ENCODE results near the gene STAC.

STAC gene, protein sequence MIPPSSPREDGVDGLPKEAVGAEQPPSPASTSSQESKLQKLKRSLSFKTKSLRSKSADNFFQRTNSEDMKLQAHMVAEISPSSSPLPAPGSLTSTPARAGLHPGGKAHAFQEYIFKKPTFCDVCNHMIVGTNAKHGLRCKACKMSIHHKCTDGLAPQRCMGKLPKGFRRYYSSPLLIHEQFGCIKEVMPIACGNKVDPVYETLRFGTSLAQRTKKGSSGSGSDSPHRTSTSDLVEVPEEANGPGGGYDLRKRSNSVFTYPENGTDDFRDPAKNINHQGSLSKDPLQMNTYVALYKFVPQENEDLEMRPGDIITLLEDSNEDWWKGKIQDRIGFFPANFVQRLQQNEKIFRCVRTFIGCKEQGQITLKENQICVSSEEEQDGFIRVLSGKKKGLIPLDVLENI

GRCh38 chr3:36380221-36381031, at the start of gene STAC:
Gene STAC (plus strand): TSS chr3:36380504. CDS start chr3:36380644, 140 bp downstream.
- DNase-seq = peak in 1 of 14 donors; percentile 69

- DNase-seq = no peak
Observed at GRCh38 chr3:36332139-36332538, 48.2 kb upstream of the STAC start.

- no peak for DNase-seq
Observed at GRCh38 chr3:36362216-36362615, 18.1 kb upstream of the STAC start.

DNA sequence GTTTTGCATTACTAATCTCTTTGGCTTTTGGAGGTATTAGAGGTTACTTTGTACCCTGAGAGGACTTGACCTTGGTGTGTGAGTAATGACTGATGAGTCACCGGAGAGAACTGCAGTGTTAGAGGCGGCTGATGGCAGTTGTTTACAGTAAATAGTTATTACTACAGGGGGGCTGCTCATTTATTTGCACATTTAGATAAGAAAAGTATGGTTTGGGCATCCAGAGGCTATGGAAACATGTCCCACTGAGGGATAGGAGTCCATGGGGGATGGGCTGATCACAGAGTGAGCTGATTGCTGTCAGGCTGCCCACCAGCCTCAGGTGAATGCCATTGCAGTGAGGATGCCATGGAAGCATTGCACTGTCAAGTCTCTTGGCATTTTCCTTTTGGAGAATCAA, 17.3 kb upstream of the STAC start:
- DNase-seq = no peak

DNA sequence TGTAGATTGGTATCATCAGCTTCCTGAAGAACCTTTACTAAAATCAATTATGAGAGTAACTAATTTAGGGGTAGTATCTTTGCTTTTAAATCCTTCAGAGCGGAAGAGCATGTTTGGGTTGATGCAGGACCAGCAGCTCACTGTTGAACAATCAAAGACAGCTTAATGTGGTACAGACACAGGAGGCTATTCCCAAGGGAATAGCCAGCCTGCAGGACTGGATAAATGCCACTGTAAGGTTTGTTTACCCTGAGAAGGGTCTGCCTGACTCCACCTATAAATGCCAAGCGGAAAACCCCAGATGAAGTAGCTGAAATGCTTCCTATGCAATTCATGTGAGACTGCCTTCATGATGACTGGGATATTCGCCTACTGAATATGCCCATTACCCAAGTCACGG, 16.0 kb upstream of the STAC start:
- DNase-seq = no peak

GRCh38 chr3:36365829-36366228, 14.5 kb upstream of the STAC start:
- DNase-seq = no peak

- DNase-seq = no peak
Observed at GRCh38 chr3:36366308-36366707, 14.0 kb upstream of the STAC start.

GRCh38 chr3:36367912-36368573, 12.3 kb upstream of the STAC start:
- DNase-seq = no peak

GRCh38 chr3:36372534-36372935, 7.8 kb upstream of the STAC start:
- DNase-seq = no peak

DNA sequence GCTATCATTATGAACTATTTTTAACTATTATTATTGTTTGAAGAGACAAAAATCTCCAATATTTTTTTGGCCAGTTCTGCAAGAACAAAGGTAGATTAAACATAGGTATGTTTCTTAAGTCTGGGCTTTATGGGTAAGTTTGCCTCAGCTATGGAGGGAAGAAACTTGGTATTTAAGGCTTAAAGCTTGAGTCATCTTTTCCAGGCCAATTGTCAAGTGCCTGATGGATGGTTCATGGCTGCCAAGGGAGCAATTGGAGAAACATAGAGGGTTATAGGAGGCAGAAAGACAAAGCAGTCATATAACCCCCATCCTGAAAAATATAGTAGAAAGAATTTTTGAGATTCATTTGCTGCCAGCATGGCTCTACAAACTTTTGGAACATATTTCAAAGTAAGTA, 7.2 kb upstream of the STAC start:
- DNase-seq = no peak

DNA sequence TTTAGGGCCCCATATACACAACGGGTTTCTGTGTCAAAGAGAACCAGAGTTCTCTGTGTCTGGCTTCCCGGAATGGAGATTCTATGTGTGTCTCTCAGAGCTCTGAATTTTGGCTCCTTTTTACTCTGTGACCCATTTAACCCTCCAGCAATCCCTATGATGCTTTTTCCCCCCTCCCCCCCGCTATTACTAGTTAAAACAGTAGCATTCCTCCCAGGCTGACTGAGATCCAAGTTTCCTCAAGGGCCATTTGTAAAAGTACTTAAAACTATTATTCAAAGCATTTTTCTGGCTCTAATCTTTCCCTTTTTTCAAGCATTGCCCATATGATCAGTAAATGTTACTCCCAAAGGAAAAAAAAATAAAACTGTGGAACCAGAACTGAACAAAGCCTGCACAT, 6.6 kb upstream of the STAC start:
- no peak for DNase-seq

GRCh38 chr3:36379872-36380220, 458 bp upstream of the STAC start:
- no peak for DNase-seq

GRCh38 chr3:36381311-36381956, 1.1 kb downstream of the STAC start:
- peak in 1 of 14 donors; percentile 63 for DNase-seq

DNA sequence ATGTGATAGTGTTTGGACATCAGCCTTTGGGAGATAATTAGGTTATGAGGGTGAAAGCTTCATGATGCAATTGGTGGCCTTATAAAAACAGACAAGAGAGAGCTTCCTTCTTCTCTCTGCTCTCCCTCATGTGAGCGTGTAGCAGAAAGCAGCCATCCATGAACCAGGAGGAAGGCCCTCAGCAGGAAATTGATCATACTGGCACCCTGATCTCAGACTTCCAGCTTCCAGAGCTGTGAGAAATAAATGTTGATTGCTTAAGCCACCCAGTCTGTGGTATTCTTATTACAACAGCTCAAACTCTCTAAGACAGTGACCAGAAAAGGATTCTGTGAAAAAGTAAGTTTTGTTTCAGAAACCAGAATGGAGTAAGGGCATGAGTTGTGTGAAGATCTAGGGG, 13.3 kb downstream of the STAC start:
- DNase-seq = no peak

GRCh38 chr3:36394176-36394575, 13.9 kb downstream of the STAC start:
- DNase-seq = no peak

- DNase-seq = no peak
Observed at GRCh38 chr3:36397841-36398240, 17.5 kb downstream of the STAC start.

GRCh38 chr3:36399933-36400332, 19.6 kb downstream of the STAC start:
- DNase-seq = no peak

DNA sequence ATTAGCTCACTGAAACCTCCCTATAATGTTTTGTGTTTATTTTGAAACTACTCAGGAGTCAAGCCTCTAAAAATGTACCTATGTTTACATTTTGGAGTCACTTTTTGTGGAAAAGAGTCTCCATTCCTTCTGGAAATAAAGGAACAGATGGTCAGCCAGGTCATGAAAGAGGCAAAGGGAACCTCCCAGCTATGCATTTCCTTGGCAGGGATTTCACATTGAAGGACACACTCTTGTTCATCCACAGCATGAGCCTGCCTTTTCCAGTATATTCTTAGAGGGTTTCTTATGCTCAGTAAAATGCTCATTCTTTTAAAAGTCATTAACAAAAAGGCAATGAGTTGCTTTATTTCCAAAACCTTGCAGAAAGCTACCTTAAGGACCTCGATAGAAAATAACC, 20.8 kb downstream of the STAC start:
- peak in 1 of 14 donors; percentile 67 for DNase-seq

GRCh38 chr3:36403661-36404060, 23.4 kb downstream of the STAC start:
- DNase-seq = no peak

GRCh38 chr3:36405190-36405589, 24.9 kb downstream of the STAC start:
- no peak for DNase-seq

- DNase-seq = no peak
Observed at GRCh38 chr3:36408146-36408545, 27.8 kb downstream of the STAC start.

GRCh38 chr3:36409862-36410261, 29.6 kb downstream of the STAC start:
- DNase-seq = no peak

DNA sequence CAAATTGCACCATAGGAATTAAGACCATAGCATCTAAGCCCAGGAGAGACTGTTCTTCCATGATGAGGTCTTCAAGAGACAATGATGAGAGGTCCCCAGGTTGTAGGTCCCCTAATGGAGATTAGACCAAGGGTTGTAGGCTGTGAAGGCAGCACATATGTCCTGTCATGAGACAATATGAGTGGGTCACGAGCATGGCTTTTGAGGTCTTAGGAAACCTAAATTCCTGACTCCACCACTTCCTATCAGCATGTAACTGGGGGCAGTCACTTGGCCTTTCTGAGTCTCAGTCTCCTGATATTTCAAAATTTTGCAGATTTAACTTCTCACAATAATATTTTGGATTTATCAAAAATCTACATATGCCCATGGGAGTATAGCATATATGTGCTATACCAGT, 31.3 kb downstream of the STAC start:
- no peak for DNase-seq

Data from C1 segment of cervical spinal cord (tissue), 14 donors.